ENCODE data around the gene NAXE.
A peak's percentile ranks its signal among the peaks of the same experiment; 100 is the strongest.
"Not testable (repeated sequence)": the region's sequence is repeated elsewhere in the genome, so short reads cannot be mapped to it uniquely, and the experiment has no call there.

The NAXE gene

DNA sequence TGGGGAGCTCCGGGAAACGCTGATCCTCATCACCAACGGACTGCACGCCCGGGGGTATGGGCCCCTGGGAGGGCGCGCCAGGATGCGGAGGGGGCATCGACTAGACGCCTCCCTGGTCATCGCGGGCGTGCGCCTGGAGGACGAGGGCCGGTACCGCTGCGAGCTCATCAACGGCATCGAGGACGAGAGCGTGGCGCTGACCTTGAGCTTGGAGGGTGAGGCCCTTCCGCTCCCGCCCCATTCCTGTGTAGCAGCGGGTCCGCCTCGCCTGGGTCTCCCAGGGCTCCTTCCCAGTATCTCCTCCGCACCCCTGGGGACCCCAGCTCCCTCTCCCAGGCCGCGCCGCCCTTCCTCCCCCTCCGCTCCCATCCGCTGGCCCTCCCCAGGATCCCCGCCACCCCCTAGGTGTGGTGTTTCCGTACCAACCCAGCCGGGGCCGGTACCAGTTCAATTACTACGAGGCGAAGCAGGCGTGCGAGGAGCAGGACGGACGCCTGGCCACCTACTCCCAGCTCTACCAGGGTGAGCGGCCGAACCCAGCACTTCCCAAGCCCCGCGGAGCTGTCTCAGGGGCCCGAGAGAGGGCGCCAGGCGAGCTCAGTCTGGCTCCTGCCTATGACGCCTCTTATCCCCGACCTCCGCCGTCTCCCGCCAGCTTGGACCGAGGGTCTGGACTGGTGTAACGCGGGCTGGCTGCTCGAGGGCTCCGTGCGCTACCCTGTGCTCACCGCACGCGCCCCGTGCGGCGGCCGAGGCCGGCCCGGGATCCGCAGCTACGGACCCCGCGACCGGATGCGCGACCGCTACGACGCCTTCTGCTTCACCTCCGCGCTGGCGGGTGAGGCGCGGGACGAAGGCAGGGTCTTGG is 32.6 kb downstream of the NAXE start:
- no peak for DNase-seq (ENCODE audit: low read depth)

DNA sequence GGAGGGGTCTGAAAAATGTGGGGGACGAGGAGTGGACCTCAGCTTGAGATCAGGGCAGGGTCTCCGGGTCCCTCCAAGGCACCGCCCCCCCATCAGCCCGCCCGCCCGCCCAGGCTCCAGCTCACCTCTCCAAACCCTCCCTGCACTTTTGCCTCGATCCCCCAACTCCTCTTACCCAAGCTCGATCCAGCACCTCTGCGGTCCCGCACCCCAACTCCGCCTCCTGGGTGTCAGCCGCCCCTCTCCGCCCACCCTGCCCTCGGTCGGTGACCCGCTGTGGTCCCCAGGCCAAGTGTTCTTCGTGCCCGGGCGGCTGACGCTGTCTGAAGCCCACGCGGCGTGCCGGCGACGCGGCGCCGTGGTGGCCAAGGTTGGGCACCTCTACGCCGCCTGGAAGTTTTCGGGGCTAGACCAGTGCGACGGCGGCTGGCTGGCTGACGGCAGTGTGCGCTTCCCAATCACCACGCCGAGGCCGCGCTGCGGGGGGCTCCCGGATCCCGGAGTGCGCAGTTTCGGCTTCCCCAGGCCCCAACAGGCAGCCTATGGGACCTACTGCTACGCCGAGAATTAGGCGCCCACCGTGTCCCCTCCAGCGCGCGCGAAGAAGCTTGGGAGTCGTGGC is 33.3 kb downstream of the NAXE start:
- DNase-seq (ENCODE audit: low read depth), result no peak

DNA sequence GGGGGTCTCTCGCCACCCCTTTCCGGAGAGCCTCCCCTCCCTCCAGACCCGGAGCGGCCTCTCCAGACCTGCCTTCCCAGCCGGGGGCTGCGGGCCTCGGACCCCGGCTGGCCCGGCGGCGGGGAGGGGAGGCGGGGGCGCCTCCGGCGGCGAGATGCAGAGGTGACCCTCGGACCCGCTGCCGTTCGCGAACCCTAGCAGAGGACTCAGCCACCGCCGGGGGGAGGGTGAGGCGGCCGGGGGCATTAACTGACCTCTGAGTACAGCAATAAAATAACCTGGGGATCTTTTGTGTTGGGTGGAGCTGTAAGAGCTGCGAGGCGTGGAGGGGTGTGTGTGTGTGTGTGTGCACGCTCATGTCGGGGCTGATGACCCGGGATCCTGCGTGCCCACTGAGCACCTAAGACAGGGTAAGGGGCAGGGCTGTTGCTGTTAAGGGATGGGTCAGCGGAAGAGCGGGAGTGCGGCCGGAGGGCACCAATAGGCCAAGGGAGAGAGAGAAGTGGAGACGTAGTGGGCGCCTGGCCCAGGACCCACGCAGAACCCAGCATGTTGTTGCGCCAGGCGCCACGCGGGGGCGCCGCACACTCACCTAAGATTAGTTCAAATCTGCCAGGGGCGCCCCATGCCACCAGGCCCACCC is 34.0 kb downstream of the NAXE start:
- DNase-seq (ENCODE audit: low read depth), result peak; percentile 34

DNA sequence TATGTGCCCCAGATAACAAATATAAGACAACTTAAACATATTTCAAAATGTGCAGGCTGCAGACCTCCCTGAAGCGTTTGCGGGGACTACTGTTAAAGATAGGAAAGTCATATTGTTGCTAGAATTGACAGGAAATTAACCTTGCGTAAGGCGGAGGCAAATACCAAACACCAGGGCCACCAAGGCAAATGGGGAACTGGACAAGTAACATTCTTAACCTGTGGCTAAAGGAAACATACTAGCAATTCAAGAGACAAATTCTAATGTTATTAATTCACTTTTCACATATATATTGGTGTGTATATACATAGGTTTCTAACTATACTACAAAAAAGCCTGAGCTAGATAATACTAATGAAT is 34.5 kb downstream of the NAXE start:
- DNase-seq (ENCODE audit: low read depth), result no peak

DNA sequence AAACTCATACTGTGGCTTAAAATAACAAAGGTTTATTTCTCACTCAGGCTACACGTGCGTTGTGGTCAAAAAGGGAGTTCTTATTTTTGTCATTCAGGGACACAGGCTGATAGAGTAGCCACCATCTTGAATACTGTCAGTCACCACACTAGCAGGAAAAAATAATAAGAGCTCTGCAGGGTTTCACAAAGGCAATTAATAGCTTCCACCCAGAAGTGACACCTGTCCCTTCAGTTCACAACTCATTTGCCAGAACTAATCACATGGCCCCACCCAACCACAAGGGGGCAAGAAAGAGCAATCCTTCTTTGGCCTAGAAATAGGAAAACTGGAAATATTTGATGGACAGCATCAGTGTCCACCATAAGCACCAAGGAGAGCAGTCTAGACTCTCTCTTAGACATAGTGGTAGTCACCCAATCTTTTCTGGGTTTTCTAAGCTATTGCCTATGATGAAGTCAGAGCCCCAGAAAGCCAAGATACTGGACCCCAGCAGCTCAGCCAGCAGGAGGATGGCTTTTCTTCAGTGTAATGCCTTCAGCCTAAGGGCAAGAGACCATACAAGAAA is 35.8 kb downstream of the NAXE start:
- DNase-seq (ENCODE audit: low read depth), result no peak

DNA sequence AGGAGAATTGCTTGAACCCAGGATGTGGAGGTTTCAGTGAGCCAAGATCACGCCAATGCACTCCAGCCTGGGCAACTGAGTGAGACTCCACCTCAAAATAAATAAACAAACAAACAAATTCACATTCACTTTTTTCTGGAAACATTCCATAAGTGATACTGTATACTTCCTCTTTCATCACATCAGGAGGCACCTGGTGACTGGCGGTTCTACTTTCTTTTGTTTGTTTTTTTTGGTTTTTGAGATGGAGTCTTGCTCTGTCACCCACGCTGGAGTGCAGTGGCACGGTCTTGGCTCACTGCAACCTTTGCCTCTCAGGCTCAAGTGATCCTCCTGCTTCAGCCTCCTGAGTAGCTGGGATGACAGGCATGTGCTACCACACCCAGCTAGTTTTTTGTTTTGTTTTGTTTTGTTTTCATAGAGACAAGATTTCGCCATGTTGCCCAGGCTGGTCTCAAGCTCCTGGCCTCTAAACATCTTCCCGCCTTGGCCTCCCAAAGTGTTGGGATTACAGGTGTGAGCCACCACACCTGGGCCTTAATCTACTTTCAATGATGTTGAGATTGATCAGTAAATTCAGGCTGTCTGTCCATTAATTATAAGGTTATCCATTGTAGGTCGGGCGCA is 38.4 kb downstream of the NAXE start:
- DNase-seq (ENCODE audit: low read depth), result no peak

DNA sequence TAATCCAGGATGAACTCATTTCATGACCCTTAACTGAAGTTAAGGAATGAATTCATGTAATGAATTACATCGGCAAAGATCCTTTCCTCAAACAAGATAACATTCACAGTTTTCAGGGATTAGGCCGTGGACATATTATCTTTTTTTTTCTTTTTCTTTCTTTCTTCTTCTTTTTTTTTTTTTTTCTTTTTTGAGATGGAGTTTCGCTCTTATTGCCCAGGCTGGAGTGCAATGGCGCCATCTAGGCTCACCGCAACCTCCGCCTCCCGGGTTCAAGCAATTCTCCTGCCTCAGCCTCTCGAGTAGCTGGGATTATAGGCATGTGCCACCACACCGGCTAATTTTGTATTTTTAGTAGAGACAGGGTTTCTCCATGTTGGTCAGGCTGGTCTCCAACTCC is 39.6 kb downstream of the NAXE start:
- not testable (repeated sequence) for DNase-seq (ENCODE audit: low read depth)

DNA sequence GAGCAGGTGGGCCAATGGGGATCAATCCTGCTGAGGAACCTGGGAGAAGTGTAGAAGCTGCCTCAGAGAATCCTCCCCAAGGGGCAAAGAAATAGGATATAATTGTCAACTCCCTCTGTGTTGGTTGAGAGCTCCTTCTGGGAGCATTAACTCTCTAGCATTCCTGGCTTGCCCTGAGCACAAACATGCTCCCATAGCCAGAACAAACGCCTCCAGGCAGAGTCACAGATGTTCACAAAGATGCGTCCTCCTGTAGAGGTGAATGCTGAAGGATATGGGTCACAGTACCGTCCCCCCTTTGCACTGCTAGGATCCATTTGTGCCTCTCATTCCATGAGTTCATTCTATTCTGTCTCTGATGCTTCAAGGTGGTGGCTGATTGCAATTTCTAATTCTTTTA is 40.8 kb downstream of the NAXE start:
- DNase-seq (ENCODE audit: low read depth), result no peak

DNA sequence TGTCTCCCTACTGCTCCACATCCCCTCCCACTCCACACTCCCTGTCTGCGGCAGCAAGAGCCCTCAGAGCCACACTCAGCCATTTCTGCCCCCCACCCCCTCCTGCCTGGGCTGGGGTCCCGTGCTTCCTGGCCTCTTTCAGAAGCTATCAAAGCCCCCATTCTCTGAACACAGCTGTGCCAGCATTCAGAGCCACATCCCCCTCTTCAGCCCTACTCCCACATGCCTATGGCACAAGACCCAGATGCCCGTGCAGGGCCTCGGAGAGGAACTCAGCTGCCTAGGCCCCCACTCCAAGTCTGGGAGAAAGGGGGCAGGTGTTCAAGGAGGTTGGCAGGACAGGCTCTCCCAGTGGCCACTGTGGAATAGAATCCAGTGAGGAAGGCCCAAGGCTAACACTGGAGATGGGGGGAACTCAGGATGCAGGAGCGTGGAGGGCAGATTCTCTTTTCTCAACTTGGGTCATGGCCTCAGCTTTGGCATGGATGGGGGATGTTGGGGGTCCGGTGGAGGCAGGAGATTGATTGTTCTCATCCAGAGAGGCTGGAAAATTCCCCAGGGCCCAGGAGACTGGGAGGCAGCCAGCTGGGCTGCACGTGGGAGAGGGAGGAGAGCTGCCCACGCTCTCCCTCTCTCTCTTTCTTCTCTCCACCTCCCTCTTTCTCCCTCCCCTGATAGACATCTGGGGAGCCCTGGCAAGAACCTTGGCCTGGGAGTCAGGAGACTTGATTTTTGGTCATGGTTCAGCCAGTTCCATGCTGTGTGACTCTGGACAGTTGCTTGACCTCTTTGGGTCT is 46.8 kb downstream of the NAXE start:
- no peak for DNase-seq (ENCODE audit: low read depth)

DNA sequence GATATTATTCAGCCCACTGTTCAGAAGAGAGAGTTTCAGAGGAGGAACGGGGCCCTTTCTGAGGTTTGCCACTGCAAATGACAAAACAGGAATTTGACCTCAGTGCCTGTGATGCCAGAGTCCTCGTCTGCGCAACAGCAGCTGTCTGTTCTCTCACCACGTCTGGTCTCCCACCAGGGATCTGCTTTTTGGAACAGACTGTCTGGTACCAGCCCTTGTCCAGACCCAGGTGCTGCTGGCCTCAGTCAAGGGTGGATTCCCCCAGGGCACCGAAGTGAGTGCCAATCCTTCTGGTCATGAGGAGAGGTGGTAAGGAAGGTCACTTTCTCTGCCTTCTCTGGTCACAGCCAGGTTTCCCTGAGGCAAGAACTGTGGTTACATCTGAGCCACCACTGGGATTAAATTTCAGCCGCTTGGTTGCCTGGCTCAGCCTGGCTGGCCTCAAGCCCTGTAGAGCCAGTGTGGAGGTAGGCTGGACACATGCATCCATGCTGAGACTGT is 48.1 kb downstream of the NAXE start:
- no peak for DNase-seq (ENCODE audit: low read depth)

DNA sequence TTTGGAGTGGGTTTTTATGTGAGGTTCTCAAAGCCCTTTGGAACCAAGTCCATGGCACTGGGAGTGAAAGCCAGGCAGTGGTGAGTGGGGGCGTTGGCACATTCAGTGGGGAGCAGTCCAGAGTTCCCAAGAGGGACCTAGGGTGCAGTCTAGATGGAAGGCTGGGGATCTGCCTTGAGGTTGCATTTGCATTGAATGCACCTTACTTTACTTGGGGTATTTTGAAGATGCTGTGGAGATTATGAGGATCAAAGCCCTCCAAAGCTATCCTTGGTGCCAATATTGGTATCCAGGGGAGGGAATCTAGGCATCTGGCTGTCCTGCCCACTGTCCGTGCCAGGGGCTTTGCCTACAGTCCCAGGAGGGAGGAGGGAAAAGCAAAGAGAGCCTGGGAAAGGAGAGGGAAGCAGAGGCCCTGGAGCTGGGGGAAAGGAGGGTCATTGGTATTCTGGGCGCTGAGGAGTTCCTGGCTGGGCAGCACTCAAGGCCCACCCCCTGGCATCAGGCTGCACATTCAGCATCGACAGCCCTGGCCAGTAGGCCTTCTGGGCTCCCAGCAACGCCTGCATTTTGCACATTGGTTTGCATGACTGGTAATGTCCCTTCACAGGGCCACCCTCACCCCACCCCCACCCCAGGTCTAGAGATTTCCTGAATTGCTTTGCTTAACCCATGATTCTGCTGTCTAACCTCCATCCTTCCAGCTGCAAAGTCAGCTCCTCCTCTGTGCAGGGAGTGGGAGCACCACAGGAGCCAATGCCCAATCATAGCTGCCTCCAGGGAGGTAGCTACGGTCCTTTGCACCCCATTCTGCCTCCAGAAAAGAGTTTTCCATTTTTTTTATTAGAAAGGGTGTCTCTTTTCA is 49.5 kb downstream of the NAXE start:
- DNase-seq (ENCODE audit: low read depth), result no peak

DNA sequence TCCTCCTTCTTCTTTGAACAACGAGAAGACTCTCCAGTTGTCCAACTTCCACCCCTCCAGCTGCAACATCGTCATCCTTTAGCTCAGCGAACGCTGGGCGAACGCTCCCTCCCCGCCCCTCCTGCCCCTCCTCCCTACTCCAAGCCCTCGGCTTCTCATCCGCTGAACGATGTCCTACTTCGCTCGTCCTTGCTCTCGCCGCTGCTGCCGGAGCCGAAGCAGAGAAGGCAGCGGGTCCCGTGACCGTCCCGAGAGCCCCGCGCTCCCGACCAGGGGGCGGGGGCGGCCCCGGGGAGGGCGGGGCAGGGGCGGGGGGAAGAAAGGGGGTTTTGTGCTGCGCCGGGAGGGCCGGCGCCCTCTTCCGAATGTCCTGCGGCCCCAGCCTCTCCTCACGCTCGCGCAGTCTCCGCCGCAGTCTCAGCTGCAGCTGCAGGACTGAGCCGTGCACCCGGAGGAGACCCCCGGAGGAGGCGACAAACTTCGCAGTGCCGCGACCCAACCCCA is 50.2 kb downstream of the NAXE start, which contains the start of gene BCAN:
TSS of gene BCAN (plus strand) at position 357 of the 504 bp plus-strand sequence. CDS start 3,938 bp downstream, outside the sequence.
- no peak for DNase-seq (ENCODE audit: low read depth)

DNA sequence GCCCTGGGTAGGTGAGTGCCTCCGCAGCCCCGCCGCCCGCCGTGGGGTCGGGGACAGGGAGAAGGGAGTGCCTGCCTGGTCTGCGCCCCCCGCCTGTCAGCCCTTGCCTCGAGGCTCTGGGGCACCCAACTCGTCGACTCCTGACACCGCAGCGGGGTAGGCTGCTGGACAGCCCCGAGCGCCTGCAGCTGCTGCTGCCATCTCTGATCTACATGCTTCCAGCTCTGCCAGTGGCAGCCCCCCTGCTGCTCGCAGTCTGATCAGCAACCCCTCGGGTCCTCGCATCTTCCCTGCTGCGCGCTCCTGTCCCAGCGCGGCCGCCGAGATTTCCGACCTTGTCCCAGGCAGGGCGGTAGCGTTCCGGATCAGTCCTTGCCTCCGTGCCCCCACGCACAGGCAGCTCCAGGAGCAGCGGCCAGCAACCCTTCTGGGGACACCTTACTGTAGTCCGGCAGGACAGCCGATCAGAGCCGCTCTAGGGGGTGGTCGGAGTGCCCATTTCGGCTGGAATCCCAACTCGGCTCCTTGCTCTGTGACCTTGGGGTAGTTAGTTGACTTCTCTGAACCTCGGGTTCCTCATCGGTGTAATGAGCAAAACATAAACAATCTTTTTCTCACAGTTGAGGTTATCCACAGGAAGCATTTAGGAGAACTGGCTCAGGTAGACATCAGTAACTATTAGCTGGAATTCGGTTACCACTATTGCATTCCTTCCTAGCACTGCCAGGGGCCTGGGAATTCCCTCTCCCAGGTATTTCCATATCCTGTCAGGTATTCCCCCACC is 50.9 kb downstream of the NAXE start:
- DNase-seq (ENCODE audit: low read depth), result no peak

DNA sequence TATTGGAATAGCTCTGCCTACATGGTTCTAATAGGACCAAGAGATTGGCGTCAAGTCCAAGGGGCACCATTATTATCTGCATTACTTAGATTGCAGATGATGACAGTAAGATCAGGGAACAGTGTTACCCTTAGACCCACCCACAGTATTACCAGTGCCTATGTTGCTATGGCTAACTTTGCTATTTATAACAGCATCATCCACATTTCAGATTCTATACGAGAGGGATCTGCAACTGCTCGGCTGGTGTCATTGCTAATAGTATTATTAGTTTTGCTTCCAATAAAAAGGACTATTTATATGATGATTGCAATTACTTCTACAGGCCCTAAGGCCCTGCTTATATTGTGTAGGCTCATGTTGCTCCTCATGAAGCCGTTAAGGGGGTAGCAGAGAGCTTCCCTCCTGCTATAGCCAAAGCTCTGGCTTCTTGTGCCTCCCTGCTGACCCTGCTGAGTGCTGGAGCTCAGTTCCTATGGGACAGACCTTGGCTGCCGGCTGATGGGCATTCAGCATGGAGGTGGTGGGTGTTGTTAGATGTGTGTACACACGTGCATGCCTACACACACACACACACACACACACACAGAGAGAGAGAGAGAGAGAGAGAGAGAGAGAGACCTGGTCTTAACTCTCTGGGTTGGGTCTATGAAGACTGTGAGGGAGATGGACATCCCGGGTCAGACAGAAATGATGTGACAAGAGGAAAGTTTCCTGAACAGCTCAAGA is 51.6 kb downstream of the NAXE start:
- DNase-seq (ENCODE audit: low read depth), result no peak

DNA sequence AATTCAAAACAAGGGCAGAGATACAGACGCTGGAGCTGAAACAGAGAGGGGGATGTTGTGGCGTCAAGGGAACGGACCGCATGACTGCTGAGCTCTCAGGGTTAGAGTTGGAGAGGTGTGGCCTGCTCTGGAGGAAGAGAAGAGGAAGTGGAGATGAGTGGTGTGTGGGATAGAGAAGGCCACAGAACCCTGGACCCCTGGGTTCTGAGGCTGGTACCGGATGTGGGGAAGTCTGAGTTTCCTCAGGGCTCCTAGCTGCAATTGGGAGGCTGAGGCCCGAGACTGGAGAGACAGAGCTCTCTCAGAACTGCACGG is 52.2 kb downstream of the NAXE start:
- DNase-seq (ENCODE audit: low read depth), result no peak
